Measurements from ENCODE around the gene HECW1.

HECW1 gene

DNA sequence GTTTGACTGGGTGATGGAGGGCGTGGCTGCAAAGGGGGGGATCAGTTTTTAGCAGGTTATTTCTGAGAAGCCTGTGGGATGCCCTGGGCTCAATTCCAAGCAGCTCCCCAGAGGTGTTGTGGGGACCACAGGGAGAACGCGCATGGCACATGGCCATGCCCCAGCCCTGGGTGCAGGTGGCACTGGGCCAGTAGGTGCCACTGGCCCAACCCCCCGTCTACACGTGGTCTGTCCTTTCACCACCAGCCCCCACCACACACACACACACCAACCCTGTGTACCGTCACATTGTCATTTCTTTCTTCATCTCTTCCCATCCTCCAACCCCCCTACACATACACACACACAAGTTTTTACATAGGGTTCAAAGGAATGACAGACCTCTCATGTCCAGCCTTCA lies 355.4 kb downstream of the HECW1 start:
- Histone ChIP-seq H3K27me3 (ENCODE audit: control insufficient read depth, insufficient read depth, low read length) (no peaks in the 10 kb centered on the region), H3K4me1 (ENCODE audit: control insufficient read depth, low read depth, low read length) (peaks cover 10% of the 10 kb centered on the region), H3K27ac (ENCODE audit: low read length) (no peak overlapping the region), H3K9me3 (ENCODE audit: control insufficient read depth, low read depth, low read length) (no peaks in the 10 kb centered on the region), H3K36me3 (ENCODE audit: control insufficient read depth, low read depth, low read length) (no peaks in the 10 kb centered on the region), H3K9ac (ENCODE audit: low read length) (no peak overlapping the region), H3K4me3 (ENCODE audit: low read length) (no peak overlapping the region)

- Histone ChIP-seq H3K9me3 (ENCODE audit: control insufficient read depth, low read depth, low read length) (no peaks in the 10 kb centered on the region), H3K4me1 (ENCODE audit: control insufficient read depth, low read depth, low read length) (peaks cover 9% of the 10 kb centered on the region), H3K27me3 (ENCODE audit: control insufficient read depth, insufficient read depth, low read length) (no peaks in the 10 kb centered on the region), H3K9ac (ENCODE audit: low read length) (no peak overlapping the region), H3K4me3 (ENCODE audit: low read length) (no peak overlapping the region), H3K36me3 (ENCODE audit: control insufficient read depth, low read depth, low read length) (no peaks in the 10 kb centered on the region), H3K27ac (ENCODE audit: low read length) (no peak overlapping the region)
Measured at GRCh38 chr7:43469051-43469450, 356.6 kb downstream of the HECW1 start.

DNA sequence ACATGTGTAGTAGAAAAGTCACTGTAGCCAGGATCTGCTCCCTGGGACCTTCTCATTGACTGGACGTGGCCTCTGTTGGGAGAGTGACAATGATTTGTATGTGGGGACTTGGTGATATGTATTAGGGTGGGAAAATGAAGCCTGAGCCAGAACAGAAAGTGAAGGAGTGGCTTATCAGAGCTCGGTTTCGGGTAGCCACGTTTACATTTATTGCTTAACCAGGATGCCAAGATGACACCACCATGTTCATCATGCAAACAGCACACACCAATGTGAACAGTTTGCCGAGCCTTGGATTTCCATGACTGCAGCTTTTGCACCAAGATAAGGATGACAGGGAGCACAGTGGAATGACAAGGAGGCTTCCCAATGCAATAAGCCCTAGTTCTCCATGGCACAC lies 357.7 kb downstream of the HECW1 start:
- Histone ChIP-seq H3K27ac (ENCODE audit: low read length) (no peak overlapping the region), H3K9ac (ENCODE audit: low read length) (no peak overlapping the region), H3K4me3 (ENCODE audit: low read length) (no peak overlapping the region), H3K9me3 (ENCODE audit: control insufficient read depth, low read depth, low read length) (no peaks in the 10 kb centered on the region), H3K36me3 (ENCODE audit: control insufficient read depth, low read depth, low read length) (no peaks in the 10 kb centered on the region), H3K4me1 (ENCODE audit: control insufficient read depth, low read depth, low read length) (peaks cover 9% of the 10 kb centered on the region), H3K27me3 (ENCODE audit: control insufficient read depth, insufficient read depth, low read length) (no peaks in the 10 kb centered on the region)

DNA sequence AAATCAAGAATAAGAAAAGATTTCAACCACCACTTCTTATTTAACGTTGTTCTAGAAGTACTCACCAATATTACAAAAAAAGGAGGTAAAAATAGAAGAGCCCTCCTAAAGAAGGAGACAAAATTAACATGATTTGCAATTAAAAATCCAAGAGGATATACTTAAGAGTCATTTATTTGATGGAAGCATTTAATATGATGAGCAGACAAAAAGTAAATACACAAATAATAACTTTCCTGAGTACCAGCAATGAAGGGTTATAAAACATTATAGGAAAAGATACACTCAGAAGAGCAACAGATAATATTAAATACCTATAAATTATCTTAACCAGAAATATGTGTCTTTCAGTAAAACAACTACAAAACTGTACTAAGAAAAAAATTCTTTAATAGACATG lies 363.5 kb downstream of the HECW1 start:
- peaks cover 9% of the 10 kb centered on the region for H3K4me1 ChIP-seq (ENCODE audit: control insufficient read depth, low read depth, low read length)
- H3K36me3 ChIP-seq (ENCODE audit: control insufficient read depth, low read depth, low read length) = no peaks in the 10 kb centered on the region
- H3K27ac ChIP-seq (ENCODE audit: low read length) = no peak overlapping the region
- H3K9ac ChIP-seq (ENCODE audit: low read length) = no peak overlapping the region
- H3K27me3 ChIP-seq (ENCODE audit: control insufficient read depth, insufficient read depth, low read length) = no peaks in the 10 kb centered on the region
- H3K9me3 ChIP-seq (ENCODE audit: control insufficient read depth, low read depth, low read length) = no peaks in the 10 kb centered on the region
- no peak overlapping the region for H3K4me3 ChIP-seq (ENCODE audit: low read length)

GRCh38 chr7:43476896-43477295 lies 364.4 kb downstream of the HECW1 start:
- H3K9me3 ChIP-seq (ENCODE audit: control insufficient read depth, low read depth, low read length) = no peaks in the 10 kb centered on the region
- H3K4me1 ChIP-seq (ENCODE audit: control insufficient read depth, low read depth, low read length) = peaks cover 9% of the 10 kb centered on the region
- H3K27ac ChIP-seq (ENCODE audit: low read length) = no peak overlapping the region
- H3K36me3 ChIP-seq (ENCODE audit: control insufficient read depth, low read depth, low read length) = no peaks in the 10 kb centered on the region
- H3K4me3 ChIP-seq (ENCODE audit: low read length) = no peak overlapping the region
- H3K27me3 ChIP-seq (ENCODE audit: control insufficient read depth, insufficient read depth, low read length) = no peaks in the 10 kb centered on the region
- no peak overlapping the region for H3K9ac ChIP-seq (ENCODE audit: low read length)

DNA sequence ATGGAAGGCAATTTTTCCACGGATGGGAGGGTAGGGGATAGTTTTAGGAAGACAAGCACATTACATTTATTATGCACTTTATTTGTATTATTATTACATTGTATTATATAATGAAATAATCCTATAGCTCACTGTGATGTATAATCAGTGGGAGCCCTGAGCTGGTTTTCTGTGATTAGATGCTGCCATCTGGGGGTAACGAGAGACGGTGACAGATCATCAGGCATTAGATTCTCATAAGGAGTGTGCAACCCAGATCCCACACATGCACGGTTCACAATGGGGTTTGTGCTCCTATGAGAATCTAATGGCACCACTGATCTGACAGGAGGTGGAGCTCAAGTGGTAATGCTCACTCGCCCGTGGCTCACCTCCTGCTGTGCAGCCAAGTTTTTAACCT lies 366.6 kb downstream of the HECW1 start:
- Histone ChIP-seq H3K9ac (ENCODE audit: low read length) (no peak overlapping the region), H3K4me3 (ENCODE audit: low read length) (no peak overlapping the region), H3K36me3 (ENCODE audit: control insufficient read depth, low read depth, low read length) (no peaks in the 10 kb centered on the region), H3K9me3 (ENCODE audit: control insufficient read depth, low read depth, low read length) (no peaks in the 10 kb centered on the region), H3K27ac (ENCODE audit: low read length) (no peak overlapping the region), H3K27me3 (ENCODE audit: control insufficient read depth, insufficient read depth, low read length) (no peaks in the 10 kb centered on the region), H3K4me1 (ENCODE audit: control insufficient read depth, low read depth, low read length) (no peaks in the 10 kb centered on the region)

- Histone ChIP-seq H3K9ac (ENCODE audit: low read length) (no peak overlapping the region), H3K4me3 (ENCODE audit: low read length) (no peak overlapping the region), H3K4me1 (ENCODE audit: control insufficient read depth, low read depth, low read length) (no peaks in the 10 kb centered on the region), H3K9me3 (ENCODE audit: control insufficient read depth, low read depth, low read length) (no peaks in the 10 kb centered on the region), H3K27me3 (ENCODE audit: control insufficient read depth, insufficient read depth, low read length) (no peaks in the 10 kb centered on the region), H3K27ac (ENCODE audit: low read length) (no peak overlapping the region), H3K36me3 (ENCODE audit: control insufficient read depth, low read depth, low read length) (no peaks in the 10 kb centered on the region)
Measured at GRCh38 chr7:43479543-43479942, 367.1 kb downstream of the HECW1 start.

- no peak overlapping the region for H3K4me3 ChIP-seq (ENCODE audit: low read length)
- H3K9ac ChIP-seq (ENCODE audit: low read length) = no peak overlapping the region
- H3K9me3 ChIP-seq (ENCODE audit: control insufficient read depth, low read depth, low read length) = no peaks in the 10 kb centered on the region
- no peak overlapping the region for H3K27ac ChIP-seq (ENCODE audit: low read length)
- H3K4me1 ChIP-seq (ENCODE audit: control insufficient read depth, low read depth, low read length) = no peaks in the 10 kb centered on the region
- H3K27me3 ChIP-seq (ENCODE audit: control insufficient read depth, insufficient read depth, low read length) = no peaks in the 10 kb centered on the region
- H3K36me3 ChIP-seq (ENCODE audit: control insufficient read depth, low read depth, low read length) = no peaks in the 10 kb centered on the region
Measured at GRCh38 chr7:43480581-43480980, 368.1 kb downstream of the HECW1 start.

DNA sequence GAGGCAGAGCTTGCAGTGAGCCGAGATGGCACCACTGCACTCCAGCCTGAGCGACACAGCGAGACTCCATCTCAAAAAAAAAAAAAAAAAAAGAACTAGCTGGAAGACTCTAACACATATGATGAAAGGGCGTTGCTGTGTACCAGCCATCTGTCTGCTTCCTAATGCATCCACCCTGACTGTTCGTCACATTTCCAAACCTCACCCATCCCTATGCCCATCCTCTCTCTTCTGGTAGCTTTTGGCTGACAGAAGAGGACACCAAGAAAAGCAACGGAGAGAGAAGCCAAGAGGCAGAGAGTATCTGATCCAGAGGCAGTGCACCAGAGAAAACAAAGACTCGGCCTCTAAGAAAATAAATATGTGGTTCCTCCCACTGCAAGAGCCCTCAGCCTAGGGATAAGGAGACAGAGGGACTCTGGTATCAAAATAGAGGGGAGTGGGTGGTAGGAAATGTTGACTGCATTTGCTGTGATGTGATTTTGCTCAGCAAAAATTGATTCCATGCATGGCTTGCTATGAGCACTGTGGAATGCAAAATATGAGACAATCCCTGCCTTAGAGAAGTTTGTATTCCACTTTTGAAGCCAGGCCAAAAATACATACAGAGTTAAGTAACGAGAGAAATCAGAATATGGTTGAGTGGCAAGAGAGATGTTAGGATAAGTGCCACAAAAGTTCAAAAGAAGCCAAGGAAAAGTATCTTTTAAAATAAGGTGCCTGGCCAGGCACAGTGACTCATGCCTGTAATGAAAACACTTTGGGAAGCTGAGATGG lies 369.6 kb downstream of the HECW1 start:
- H3K27me3 ChIP-seq (ENCODE audit: control insufficient read depth, insufficient read depth, low read length) = no peaks in the 10 kb centered on the region
- no peak overlapping the region for H3K9ac ChIP-seq (ENCODE audit: low read length)
- H3K4me1 ChIP-seq (ENCODE audit: control insufficient read depth, low read depth, low read length) = no peaks in the 10 kb centered on the region
- H3K9me3 ChIP-seq (ENCODE audit: control insufficient read depth, low read depth, low read length) = no peaks in the 10 kb centered on the region
- H3K36me3 ChIP-seq (ENCODE audit: control insufficient read depth, low read depth, low read length) = no peaks in the 10 kb centered on the region
- no peak overlapping the region for H3K4me3 ChIP-seq (ENCODE audit: low read length)
- no peak overlapping the region for H3K27ac ChIP-seq (ENCODE audit: low read length)

DNA sequence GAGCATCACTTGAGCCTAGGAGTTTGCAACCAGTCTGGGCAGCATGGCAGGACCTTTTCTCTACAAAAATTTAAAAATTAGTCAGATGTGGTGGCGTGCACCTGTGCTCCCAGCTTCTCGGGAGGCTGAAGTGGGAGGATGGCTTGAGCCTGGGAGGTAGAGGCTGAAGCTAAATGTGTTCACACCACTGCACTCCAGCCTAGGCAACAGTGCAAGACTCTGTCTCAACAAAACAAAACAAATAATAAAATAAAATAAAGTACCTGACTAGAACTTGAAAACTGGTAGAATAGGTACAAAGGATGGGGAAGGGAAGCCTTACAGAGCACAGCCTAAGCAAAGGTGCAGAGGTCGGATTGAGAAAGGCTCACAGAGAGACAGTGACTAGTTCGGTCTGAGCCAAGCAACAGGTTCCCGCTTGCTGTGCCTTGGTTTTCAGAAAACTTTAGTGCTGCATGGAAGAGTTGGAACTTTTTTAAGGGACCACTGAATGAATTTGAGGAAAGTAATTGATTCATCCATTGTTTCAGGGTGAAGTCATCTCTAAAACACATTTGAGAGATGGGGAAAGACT lies 370.3 kb downstream of the HECW1 start:
- Histone ChIP-seq H3K4me1 (ENCODE audit: control insufficient read depth, low read depth, low read length) (no peaks in the 10 kb centered on the region), H3K27ac (ENCODE audit: low read length) (no peak overlapping the region), H3K36me3 (ENCODE audit: control insufficient read depth, low read depth, low read length) (no peaks in the 10 kb centered on the region), H3K4me3 (ENCODE audit: low read length) (no peak overlapping the region), H3K9ac (ENCODE audit: low read length) (no peak overlapping the region), H3K27me3 (ENCODE audit: control insufficient read depth, insufficient read depth, low read length) (no peaks in the 10 kb centered on the region), H3K9me3 (ENCODE audit: control insufficient read depth, low read depth, low read length) (no peaks in the 10 kb centered on the region)

DNA sequence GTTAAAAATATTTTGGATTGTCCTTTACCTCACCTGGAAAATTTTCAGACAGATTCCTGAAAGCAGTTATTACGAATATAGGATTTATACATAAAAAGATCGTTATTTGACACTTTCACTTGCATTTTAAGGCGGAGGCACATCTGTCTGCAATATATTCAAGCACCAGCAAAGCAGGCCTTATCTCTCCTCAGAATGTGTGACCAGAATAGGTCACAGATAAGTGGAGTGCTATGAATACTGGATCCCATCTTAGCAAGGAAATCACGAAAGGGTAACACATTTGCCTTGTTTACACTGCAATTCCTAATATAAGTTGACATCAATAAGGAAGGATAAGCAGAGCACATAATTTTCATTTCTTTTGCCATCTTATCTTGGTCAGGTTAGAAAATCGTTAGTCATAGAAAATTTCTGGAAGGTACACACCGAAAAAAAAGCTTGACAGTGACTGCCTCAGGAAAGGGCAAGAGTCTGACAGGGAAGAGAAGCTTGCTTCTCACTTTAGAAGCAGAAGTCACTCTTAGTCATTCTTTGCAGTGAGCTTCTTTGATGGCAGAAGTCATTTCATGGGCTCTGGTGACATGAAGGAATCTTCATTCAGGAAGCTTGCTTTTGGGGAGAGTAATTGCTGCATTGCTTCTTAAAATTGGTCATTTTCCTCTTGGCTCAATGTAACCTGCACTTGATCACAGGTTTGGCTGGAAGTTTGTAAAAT lies 372.4 kb downstream of the HECW1 start:
- H3K4me1 ChIP-seq (ENCODE audit: control insufficient read depth, low read depth, low read length) = no peaks in the 10 kb centered on the region
- no peak overlapping the region for H3K27ac ChIP-seq (ENCODE audit: low read length)
- no peak overlapping the region for H3K4me3 ChIP-seq (ENCODE audit: low read length)
- no peaks in the 10 kb centered on the region for H3K9me3 ChIP-seq (ENCODE audit: control insufficient read depth, low read depth, low read length)
- no peaks in the 10 kb centered on the region for H3K36me3 ChIP-seq (ENCODE audit: control insufficient read depth, low read depth, low read length)
- no peak overlapping the region for H3K9ac ChIP-seq (ENCODE audit: low read length)
- H3K27me3 ChIP-seq (ENCODE audit: control insufficient read depth, insufficient read depth, low read length) = no peaks in the 10 kb centered on the region

Data from iPS-18a (cell line).